Osteoblast (primary cell): ENCODE data around the gene CNOT10. TPM values are rescaled to one million over a fixed set of nuclear protein-coding genes. Genes with fewer than 3 reads are reported as not detected.

Experiments used
- DNase-seq: peaks from one replicate; pipeline ENCODE4 v3.0.0; 2011; ENCODE audit warnings: low spot score, mixed read lengths; ENCODE audit not compliant: insufficient read length; ENCODE audit errors: missing footprints
- H2AFZ ChIP-seq: 2 replicates; pipeline ENCODE4 v1.6.0; 2011; ENCODE audit warnings: mild to moderate bottlenecking, low read length
- H3K27ac ChIP-seq: 2 replicates; pipeline ENCODE4 v1.5.1; 2011; ENCODE audit warnings: mild to moderate bottlenecking, low read depth, low read length, moderate library complexity
- H3K27me3 ChIP-seq: 2 replicates; pipeline ENCODE4 v1.6.0; 2012; ENCODE audit warnings: mild to moderate bottlenecking, control low read depth, inconsistent platforms, low read length, moderate library complexity; ENCODE audit not compliant: insufficient read depth
- H3K36me3 ChIP-seq: 2 replicates; pipeline ENCODE4 v1.5.1; 2011; ENCODE audit warnings: mild to moderate bottlenecking, low read length, control low read depth, moderate library complexity; ENCODE audit not compliant: insufficient read depth
- H3K4me1 ChIP-seq: 2 replicates; pipeline ENCODE4 v1.5.1; 2011; ENCODE audit warnings: mild to moderate bottlenecking, low read length, control low read depth, moderate library complexity; ENCODE audit not compliant: insufficient read depth
- H3K4me2 ChIP-seq: 2 replicates; pipeline ENCODE4 v1.6.0; 2011; ENCODE audit warnings: mild to moderate bottlenecking, low read length; ENCODE audit not compliant: insufficient read depth
- H3K4me3 ChIP-seq: fragments of 200-600 bp; sonication (generic); 3 replicates; pipeline ENCODE4 v1.5.1; 2012; ENCODE audit warnings: mild to moderate bottlenecking, low read length, inconsistent platforms; ENCODE audit not compliant: insufficient read depth
- H3K79me2 ChIP-seq: 2 replicates; pipeline ENCODE4 v1.6.0; 2012; ENCODE audit warnings: mild to moderate bottlenecking, low read length, control low read depth, inconsistent platforms; ENCODE audit not compliant: insufficient read depth
- H3K9me3 ChIP-seq: 2 replicates; pipeline ENCODE4 v1.5.1; 2011; ENCODE audit warnings: low read depth, low read length, control low read depth
- H4K20me1 ChIP-seq: 2 replicates; pipeline ENCODE4 v1.6.0; 2012; ENCODE audit warnings: mild to moderate bottlenecking, low read length, control low read depth; ENCODE audit not compliant: insufficient read depth
- total RNA-seq: library from RNA; depleted of rRNA; stranded (reverse); fragments of >200 nt; gene quantifications from 2 replicates; pipeline ENCODE4 v1.2.3, GENCODE V29; 2012
- TF ChIP-seq, protein P1 (sequence below): IDR thresholded peaks from 2 replicates; pipeline ENCODE4 v1.5.1; 2011; ENCODE audit warnings: mild to moderate bottlenecking, low read depth, low read length, moderate library complexity; ENCODE audit errors: extremely low read depth

CNOT10 gene
- total RNA-seq, 1 donor: 36.9 TPM

DNA sequence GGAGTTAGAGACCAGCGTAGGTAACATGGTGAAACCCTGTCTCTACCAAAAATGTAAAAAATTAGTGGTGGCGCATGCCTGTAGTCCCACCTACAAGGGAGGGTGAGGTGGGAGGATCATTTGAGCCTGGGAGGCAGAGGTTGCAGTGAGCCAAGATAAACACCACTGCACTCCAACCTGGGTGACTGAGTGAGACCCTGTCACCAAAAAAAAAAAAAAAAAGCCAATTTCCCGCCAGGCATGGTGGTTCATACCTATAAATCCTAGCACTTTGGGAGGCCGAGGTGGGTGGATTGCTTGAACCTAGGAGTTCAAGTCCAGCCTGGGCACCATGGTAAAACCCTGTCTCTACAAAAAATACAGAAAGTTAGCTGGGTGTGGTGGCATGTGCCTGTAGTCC is 6.9 kb downstream of the CNOT10 start:
- H3K27me3 ChIP-seq: no peaks in the 10 kb centered on the region
- no peak for DNase-seq
- no peak overlapping the region for H3K27ac ChIP-seq
- no peaks in the 10 kb centered on the region for H3K9me3 ChIP-seq
- TF ChIP-seq, protein P1, sequence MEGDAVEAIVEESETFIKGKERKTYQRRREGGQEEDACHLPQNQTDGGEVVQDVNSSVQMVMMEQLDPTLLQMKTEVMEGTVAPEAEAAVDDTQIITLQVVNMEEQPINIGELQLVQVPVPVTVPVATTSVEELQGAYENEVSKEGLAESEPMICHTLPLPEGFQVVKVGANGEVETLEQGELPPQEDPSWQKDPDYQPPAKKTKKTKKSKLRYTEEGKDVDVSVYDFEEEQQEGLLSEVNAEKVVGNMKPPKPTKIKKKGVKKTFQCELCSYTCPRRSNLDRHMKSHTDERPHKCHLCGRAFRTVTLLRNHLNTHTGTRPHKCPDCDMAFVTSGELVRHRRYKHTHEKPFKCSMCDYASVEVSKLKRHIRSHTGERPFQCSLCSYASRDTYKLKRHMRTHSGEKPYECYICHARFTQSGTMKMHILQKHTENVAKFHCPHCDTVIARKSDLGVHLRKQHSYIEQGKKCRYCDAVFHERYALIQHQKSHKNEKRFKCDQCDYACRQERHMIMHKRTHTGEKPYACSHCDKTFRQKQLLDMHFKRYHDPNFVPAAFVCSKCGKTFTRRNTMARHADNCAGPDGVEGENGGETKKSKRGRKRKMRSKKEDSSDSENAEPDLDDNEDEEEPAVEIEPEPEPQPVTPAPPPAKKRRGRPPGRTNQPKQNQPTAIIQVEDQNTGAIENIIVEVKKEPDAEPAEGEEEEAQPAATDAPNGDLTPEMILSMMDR: no peak
- H3K79me2 ChIP-seq: peaks cover 47% of the 10 kb centered on the region
- H4K20me1 ChIP-seq: no peaks in the 10 kb centered on the region
- H3K4me2 ChIP-seq: no peak overlapping the region
- H3K36me3 ChIP-seq: no peaks in the 10 kb centered on the region
- no peak overlapping the region for H2AFZ ChIP-seq
- no peaks in the 10 kb centered on the region for H3K4me1 ChIP-seq
- H3K4me3 ChIP-seq: no peak overlapping the region

DNA sequence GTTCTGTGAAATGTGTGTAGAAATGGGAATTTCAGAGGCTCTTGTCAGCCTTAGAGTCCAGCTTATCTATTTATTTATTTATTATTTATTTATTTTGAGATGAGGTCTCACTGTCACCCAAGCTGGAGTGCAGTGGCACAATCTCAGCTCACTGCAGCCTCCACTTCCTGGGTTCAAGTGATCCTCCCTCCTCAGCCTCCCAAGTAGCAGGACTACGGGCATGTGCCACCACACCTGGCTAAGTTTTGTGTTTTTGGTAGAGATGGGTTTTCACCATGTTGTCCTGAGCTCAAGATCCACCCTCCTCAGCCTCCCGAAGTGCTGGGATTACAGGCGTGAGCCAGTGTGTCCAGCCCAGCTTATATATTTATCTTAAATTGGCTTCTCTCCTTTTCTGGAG is 11.5 kb downstream of the CNOT10 start:
- DNase-seq: no peak

DNA sequence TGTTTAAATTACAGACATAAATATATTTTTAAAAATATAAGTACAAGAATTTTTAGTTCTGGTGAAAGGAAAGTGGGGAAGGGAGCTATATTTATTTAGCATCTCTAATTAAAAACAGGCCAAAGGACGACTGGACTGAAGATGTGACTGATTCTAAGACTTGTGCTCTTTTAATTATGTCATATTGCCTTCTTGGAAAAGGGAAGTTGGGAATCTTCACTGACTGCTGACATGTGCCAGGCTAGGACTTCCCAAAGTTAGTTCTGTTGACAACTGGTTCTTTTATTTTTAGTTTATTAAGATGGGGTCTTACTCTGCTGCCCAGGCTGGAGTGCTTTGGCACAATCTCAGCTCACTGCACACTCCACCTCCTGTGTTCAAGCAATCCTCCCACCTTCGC is 13.5 kb downstream of the CNOT10 start:
- Histone ChIP-seq H3K4me2 (no peak overlapping the region), H4K20me1 (peaks cover 2% of the 10 kb centered on the region), H2AFZ (no peak overlapping the region), H3K27me3 (no peaks in the 10 kb centered on the region), H3K27ac (no peak overlapping the region), H3K36me3 (no peaks in the 10 kb centered on the region), H3K4me3 (no peak overlapping the region), H3K9me3 (no peaks in the 10 kb centered on the region), H3K4me1 (no peaks in the 10 kb centered on the region), H3K79me2 (peaks cover 31% of the 10 kb centered on the region)
- DNase-seq: no peak
- TF ChIP-seq, protein P1: no peak

More for the DNA sequence above, 11.5 kb downstream of the CNOT10 start:
- H3K27me3 ChIP-seq: no peaks in the 10 kb centered on the region
- peaks cover 2% of the 10 kb centered on the region for H4K20me1 ChIP-seq
- H3K9me3 ChIP-seq: no peaks in the 10 kb centered on the region
- no peak overlapping the region for H3K4me2 ChIP-seq
- H2AFZ ChIP-seq: no peak overlapping the region
- H3K36me3 ChIP-seq: no peaks in the 10 kb centered on the region
- H3K79me2 ChIP-seq: peaks cover 34% of the 10 kb centered on the region
- H3K4me1 ChIP-seq: no peaks in the 10 kb centered on the region
- no peak overlapping the region for H3K4me3 ChIP-seq
- no peak overlapping the region for H3K27ac ChIP-seq
- TF ChIP-seq, protein P1: no peak

DNA sequence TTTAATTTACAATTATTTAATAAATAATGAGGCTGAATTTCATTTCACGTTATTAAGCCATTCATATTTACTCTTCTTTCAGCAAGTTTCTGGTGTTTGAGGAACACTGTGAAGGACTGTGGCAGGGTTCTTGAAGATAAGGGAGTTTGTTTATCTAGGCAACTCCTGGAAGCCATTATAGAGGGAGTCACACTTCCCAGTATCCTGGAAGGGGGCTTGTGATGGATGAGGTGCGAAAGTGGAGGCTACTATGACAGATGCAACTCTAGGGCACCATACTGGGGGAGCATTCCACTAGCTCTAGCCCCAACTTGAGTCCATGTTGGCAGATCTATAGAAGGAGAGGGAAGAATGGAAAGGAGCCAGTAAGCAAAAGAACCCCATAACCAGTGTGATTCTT is 14.4 kb downstream of the CNOT10 start:
- Histone ChIP-seq H3K27ac (no peak overlapping the region), H3K4me1 (no peaks in the 10 kb centered on the region), H4K20me1 (peaks cover 2% of the 10 kb centered on the region), H3K9me3 (no peaks in the 10 kb centered on the region), H3K4me2 (no peak overlapping the region), H3K27me3 (no peaks in the 10 kb centered on the region), H2AFZ (no peak overlapping the region), H3K36me3 (no peaks in the 10 kb centered on the region), H3K4me3 (no peak overlapping the region), H3K79me2 (peaks cover 31% of the 10 kb centered on the region)
- TF ChIP-seq, protein P1: no peak
- peak; percentile 21 for DNase-seq
